NCI-H2081 (cell line): ENCODE data around the gene MOV10L1.
"Not testable (repeated sequence)": the region's sequence is repeated elsewhere in the genome, so short reads cannot be mapped to it uniquely, and the experiment has no call there.

ENCODE experiments used
- DNase-seq, 2 experiments: peaks; one replicate each; lab custom pipeline; 2025; lab: John Stamatoyannopoulos, UW

MOV10L1 gene

GRCh38 chr22:50160947-50161346 is 71.1 kb downstream of the MOV10L1 start:
- DNase-seq, result no peak

- DNase-seq, result no peak
These were observed 71.9 kb downstream of the MOV10L1 start for GRCh38 chr22:50161508-50162390.

- DNase-seq, result no peak
These were observed 72.7 kb downstream of the MOV10L1 start for GRCh38 chr22:50162391-50162956.

- no peak for DNase-seq
These were observed 75.8 kb downstream of the MOV10L1 start for GRCh38 chr22:50165436-50166123.

- DNase-seq, result no peak
These were observed 78.1 kb downstream of the MOV10L1 start for GRCh38 chr22:50167689-50168489.

- DNase-seq, result not testable (repeated sequence)
These were observed 78.8 kb downstream of the MOV10L1 start for GRCh38 chr22:50168490-50169180.

GRCh38 chr22:50169181-50169759 is 79.5 kb downstream of the MOV10L1 start:
- no peak for DNase-seq

GRCh38 chr22:50169774-50170341 is 80.1 kb downstream of the MOV10L1 start:
- DNase-seq, result peak; percentile 15 to 53

GRCh38 chr22:50170453-50171318 is 80.9 kb downstream of the MOV10L1 start, which contains the start of gene PANX2:
Gene PANX2 (plus strand): TSS chr22:50170731. CDS start chr22:50170731, 0 bp downstream.
- DNase-seq, result no peak

GRCh38 chr22:50171319-50171964 is 81.6 kb downstream of the MOV10L1 start:
- no peak for DNase-seq

- DNase-seq, result no peak
These were observed 82.2 kb downstream of the MOV10L1 start for GRCh38 chr22:50171965-50172421.

- DNase-seq, result no peak
These were observed 83.6 kb downstream of the MOV10L1 start for GRCh38 chr22:50173311-50173982.

- no peak for DNase-seq
These were observed 84.2 kb downstream of the MOV10L1 start for GRCh38 chr22:50173983-50174355.

- DNase-seq, result no peak
These were observed 84.8 kb downstream of the MOV10L1 start for GRCh38 chr22:50174382-50175190.

- DNase-seq, result no peak
These were observed 85.3 kb downstream of the MOV10L1 start for GRCh38 chr22:50175191-50175461.

- DNase-seq, result no peak
These were observed 86.4 kb downstream of the MOV10L1 start for GRCh38 chr22:50175921-50176849.
